Activated CD8-positive, alpha-beta T cell treated with anti-CD3 and anti-CD28 coated beads for 36 hours (primary cell): ENCODE measurements around the gene TRNAU1AP. TPM values are rescaled to one million over a fixed set of nuclear protein-coding genes. Genes with fewer than 3 reads are reported as not detected.

Experiments used
- ATAC-seq: fragments of 200-7000 bp; cut with Tn5 transposase; one replicate; pipeline ENCODE4 v1.10.0; 2021; ENCODE audit warnings: mild to moderate bottlenecking, moderate library complexity
- CTCF ChIA-PET: fragments of 350-600 bp; sonication (Branson Sonifier 250); formaldehyde crosslinking; loops from one replicate; lab custom pipeline; 2021; ENCODE audit warnings: antibody characterized with exemption; lab: Charles Lee
- POLR2A ChIA-PET: fragments of 350-600 bp; sonication (Branson Sonifier 250); formaldehyde crosslinking; loops from one replicate; lab custom pipeline; 2021; ENCODE audit warnings: antibody characterized with exemption; lab: Charles Lee
- DNase-seq: peaks from one replicate; pipeline ENCODE4 v3.0.0-alpha.2; 2020
- H3K27ac Mint-ChIP-seq: one replicate; pipeline ENCODE4 v1.8.0; 2021; ENCODE audit warnings: mild to moderate bottlenecking, mixed read lengths
- H3K27me3 Mint-ChIP-seq: one replicate; pipeline ENCODE4 v1.8.0; 2021; ENCODE audit warnings: mixed read lengths
- H3K36me3 Mint-ChIP-seq: one replicate; pipeline ENCODE4 v1.8.0; 2021; ENCODE audit warnings: low read depth, mixed read lengths
- H3K4me1 Mint-ChIP-seq: one replicate; pipeline ENCODE4 v1.8.0; 2021; ENCODE audit warnings: low read depth, mixed read lengths
- H3K4me3 Mint-ChIP-seq: one replicate; pipeline ENCODE4 v1.8.0; 2021; ENCODE audit warnings: mild to moderate bottlenecking, moderate library complexity, mixed read lengths
- H3K9me3 Mint-ChIP-seq: one replicate; pipeline ENCODE4 v1.8.0; 2021; ENCODE audit warnings: mixed read lengths
- CTCF ChIP-seq: fragments of 200-600 bp; IDR thresholded peaks from one replicate; pipeline ENCODE4 v1.8.0; 2022; ENCODE audit warnings: antibody characterized with exemption, mild to moderate bottlenecking
- intact Hi-C: fragments of 100-400 bp; cut with micrococcal nuclease; formaldehyde crosslinking; loops from one replicate; pipeline ENCODE4 v1.10.0; 2022
- total RNA-seq, 2 experiments: library from RNA; stranded (reverse); gene quantifications; one replicate each; pipeline ENCODE4 v1.2.3, GENCODE V29; 2021

The TRNAU1AP gene
- total RNA-seq, 2 experiments from 2014 or later: 42.5 to 47.8 TPM

GRCh38 chr1:28573564-28573963 is 20.7 kb downstream of the TRNAU1AP start:
- Mint-ChIP-seq H3K27me3 (no peaks in the 10 kb centered on the region), H3K36me3 (peaks cover 29% of the 10 kb centered on the region), H3K9me3 (no peaks in the 10 kb centered on the region), H3K27ac (no peak overlapping the region), H3K4me1 (peaks cover 5% of the 10 kb centered on the region), H3K4me3 (no peak overlapping the region)
- POLR2A ChIA-PET: interaction anchor here (0.7 to 10.5 kb wide), 2 partner anchors 15 to 61 kb away, joined by 3 to 264 read pairs; partner anchors contain the start of gene TRNAU1AP
- CTCF ChIA-PET: no interaction called here
- DNase-seq: no peak
- TF ChIP-seq CTCF: no peak
- intact Hi-C loops: no loop called here
- no peak for ATAC-seq

GRCh38 chr1:28577052-28577678 is 24.3 kb downstream of the TRNAU1AP start:
- H3K4me3 Mint-ChIP-seq: no peak overlapping the region
- ATAC-seq (no peak), DNase-seq (no peak)
- H3K4me1 Mint-ChIP-seq: peaks cover 20% of the 10 kb centered on the region
- H3K36me3 Mint-ChIP-seq: peaks cover 47% of the 10 kb centered on the region
- TF ChIP-seq CTCF: no peak
- POLR2A ChIA-PET: interaction anchor here (0.7 to 10.5 kb wide), 11 partner anchors 7 to 249 kb away, joined by 3 to 315 read pairs (median 43); partner anchors contain the start of genes MED18, RAB42, RCC1 and RNU11
- intact Hi-C loops: no loop called here
- no peaks in the 10 kb centered on the region for H3K9me3 Mint-ChIP-seq
- H3K27me3 Mint-ChIP-seq: no peaks in the 10 kb centered on the region
- H3K27ac Mint-ChIP-seq: peak overlapping the region; percentile 60
- CTCF ChIA-PET: interaction anchor here (1.1 to 6.2 kb wide), 2 partner anchors 24 to 168 kb away, joined by 4 to 30 read pairs; partner anchors contain the start of gene TRNAU1AP

GRCh38 chr1:28577738-28578536 is 25.1 kb downstream of the TRNAU1AP start:
- Mint-ChIP-seq H3K27me3 (no peaks in the 10 kb centered on the region), H3K36me3 (peaks cover 47% of the 10 kb centered on the region), H3K27ac (peak overlapping the region; percentile 60), H3K4me1 (peaks cover 20% of the 10 kb centered on the region), H3K4me3 (no peak overlapping the region), H3K9me3 (no peaks in the 10 kb centered on the region)
- CTCF ChIA-PET: interaction anchor here (1.1 to 6.2 kb wide), 2 partner anchors 24 to 169 kb away, joined by 4 to 30 read pairs; partner anchors contain the start of gene TRNAU1AP
- no peak for DNase-seq
- ATAC-seq: no peak
- POLR2A ChIA-PET: interaction anchor here (1.0 to 10.5 kb wide), 11 partner anchors 8 to 249 kb away, joined by 3 to 315 read pairs (median 43); partner anchors contain the start of genes MED18, RAB42, RCC1 and RNU11
- no peak for TF ChIP-seq CTCF
- intact Hi-C loops: no loop called here

DNA sequence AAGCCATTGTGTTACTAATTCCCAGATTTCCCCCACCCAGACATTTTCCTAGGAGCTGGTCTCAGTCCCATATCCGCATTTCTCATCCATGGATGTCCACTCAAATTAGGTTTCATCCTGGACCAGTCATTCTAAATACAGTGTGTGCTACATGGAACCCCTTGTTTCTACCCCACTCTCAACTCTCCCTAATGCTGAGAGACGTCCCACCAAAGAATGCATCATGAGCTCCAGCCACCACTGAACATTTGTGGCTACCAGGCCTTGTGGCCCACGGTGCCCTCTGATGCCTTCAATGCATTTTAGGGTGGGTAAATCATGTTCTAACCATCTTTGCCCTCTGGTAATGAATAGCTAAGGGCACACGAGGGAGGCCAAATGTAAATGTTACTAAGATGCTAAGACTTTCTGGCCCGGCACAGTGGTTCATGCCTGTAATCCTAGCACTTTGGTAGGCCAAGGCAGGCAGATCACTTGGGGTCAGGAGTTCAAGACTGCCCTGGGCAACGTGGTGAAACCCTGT is 25.9 kb downstream of the TRNAU1AP start:
- Mint-ChIP-seq H3K27ac (peak overlapping the region; percentile 85), H3K4me1 (peaks cover 22% of the 10 kb centered on the region), H3K9me3 (no peaks in the 10 kb centered on the region), H3K36me3 (peaks cover 46% of the 10 kb centered on the region), H3K27me3 (no peaks in the 10 kb centered on the region), H3K4me3 (peak overlapping the region; percentile 100)
- no peak for TF ChIP-seq CTCF
- intact Hi-C loops: no loop called here
- POLR2A ChIA-PET: interaction anchor here (1.0 to 10.5 kb wide), 14 partner anchors 9 to 306 kb away, joined by 3 to 315 read pairs (median 25); partner anchors contain the start of genes MED18, RAB42, RCC1 and RNU11
- DNase-seq: no peak
- no peak for ATAC-seq
- CTCF ChIA-PET: interaction anchor here (1.0 to 6.2 kb wide), 4 partner anchors 12 to 298 kb away, joined by 3 to 30 read pairs (median 4); partner anchors contain the start of gene TRNAU1AP
